Ishikawa (cell line): Measurements from ENCODE around the gene HOTAIR.

Source experiments
- CEBPB ChIP-seq: IDR thresholded peaks from 2 replicates; pipeline ENCODE4 v1.6.1; 2012
- CREB1 ChIP-seq: IDR thresholded peaks from 2 replicates; pipeline ENCODE4 v1.6.1; 2012; ENCODE audit warnings: low read depth
- EGR1 ChIP-seq: IDR thresholded peaks from 2 replicates; pipeline ENCODE4 v1.6.1; 2012
- EP300 ChIP-seq: IDR thresholded peaks from 2 replicates; pipeline ENCODE4 v1.6.1; 2012; ENCODE audit warnings: borderline replicate concordance
- FOXM1 ChIP-seq: IDR thresholded peaks from 2 replicates; pipeline ENCODE4 v1.6.1; 2012; ENCODE audit warnings: low read depth, borderline replicate concordance
- MAX ChIP-seq: IDR thresholded peaks from 2 replicates; pipeline ENCODE4 v1.6.1; 2012
- NFIC ChIP-seq: IDR thresholded peaks from 2 replicates; pipeline ENCODE4 v1.6.1; 2012
- RAD21 ChIP-seq: IDR thresholded peaks from 2 replicates; pipeline ENCODE4 v1.6.1; 2012; ENCODE audit warnings: low read depth
- REST ChIP-seq: IDR thresholded peaks from 2 replicates; pipeline ENCODE4 v1.6.1; 2012; ENCODE audit warnings: low read depth, mild to moderate bottlenecking
- TAF1 ChIP-seq: IDR thresholded peaks from 2 replicates; pipeline ENCODE4 v1.6.1; 2012; ENCODE audit warnings: low read depth, mild to moderate bottlenecking
- TCF12 ChIP-seq: IDR thresholded peaks from 2 replicates; pipeline ENCODE4 v1.6.1; 2012; ENCODE audit warnings: low read depth
- TEAD4 ChIP-seq: IDR thresholded peaks from 2 replicates; pipeline ENCODE4 v1.6.1; 2012
- YY1 ChIP-seq: IDR thresholded peaks from 2 replicates; pipeline ENCODE4 v1.6.1; 2012; ENCODE audit warnings: low read depth
- ZBTB7A ChIP-seq: IDR thresholded peaks from 2 replicates; pipeline ENCODE4 v1.6.1; 2012; ENCODE audit warnings: low read depth
- TF ChIP-seq, protein P1 (sequence below): IDR thresholded peaks from 2 replicates; pipeline ENCODE4 v1.6.1; 2012

Gene HOTAIR

DNA sequence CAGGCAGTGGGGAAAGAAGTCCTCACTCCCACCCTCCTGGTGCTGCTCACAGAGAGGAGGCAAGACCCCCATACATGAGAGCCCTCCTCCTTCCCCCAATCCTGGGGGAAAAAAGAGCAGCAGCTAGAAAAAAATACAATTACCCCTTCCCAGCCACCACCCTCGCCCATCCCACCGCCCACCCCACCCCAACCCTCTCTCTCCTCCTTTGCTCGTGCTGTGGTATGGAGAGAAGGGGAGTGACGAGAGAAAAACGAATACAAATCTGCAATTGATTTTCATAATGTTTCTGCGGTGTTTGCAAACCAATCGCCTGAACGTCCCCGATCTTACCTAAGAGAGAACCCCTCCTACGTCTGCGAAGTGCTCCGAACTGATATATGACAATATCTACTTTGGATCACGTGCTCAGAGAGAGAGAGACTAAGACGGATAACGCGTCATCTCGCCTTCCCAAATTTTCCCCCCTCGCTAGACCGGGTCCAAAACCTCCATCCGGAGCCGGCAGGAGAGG, 2.0 kb downstream of the HOTAIR start, which contains the start of gene HOXC11:
HOXC11 (plus strand) TSS at position 405 of the 514 bp plus-strand sequence. CDS start 116 bp downstream, outside the sequence.
- TF ChIP-seq RAD21 (no peak), YY1 (no peak), REST (no peak), TAF1 (no peak), EGR1 (no peak), TCF12 (no peak), NFIC (no peak), FOXM1 (no peak), ZBTB7A (no peak), CEBPB (no peak), TEAD4 (no peak), MAX (no peak), EP300 (no peak), CREB1 (no peak)
- TF ChIP-seq, protein P1, sequence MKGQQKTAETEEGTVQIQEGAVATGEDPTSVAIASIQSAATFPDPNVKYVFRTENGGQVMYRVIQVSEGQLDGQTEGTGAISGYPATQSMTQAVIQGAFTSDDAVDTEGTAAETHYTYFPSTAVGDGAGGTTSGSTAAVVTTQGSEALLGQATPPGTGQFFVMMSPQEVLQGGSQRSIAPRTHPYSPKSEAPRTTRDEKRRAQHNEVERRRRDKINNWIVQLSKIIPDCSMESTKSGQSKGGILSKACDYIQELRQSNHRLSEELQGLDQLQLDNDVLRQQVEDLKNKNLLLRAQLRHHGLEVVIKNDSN = no peak

- TF ChIP-seq ZBTB7A (no peak), TEAD4 (no peak), REST (no peak), TAF1 (no peak), RAD21 (no peak), FOXM1 (no peak), EGR1 (no peak), CEBPB (no peak), CREB1 (no peak), EP300 (no peak)
- TF ChIP-seq, protein P1 = no peak
These were observed 2.5 kb downstream of the HOTAIR start for GRCh38 chr12:53972152-53972702.

- no peak for TF ChIP-seq EP300
- TF ChIP-seq TAF1 = no peak
- TF ChIP-seq, protein P1 = no peak
- TF ChIP-seq RAD21 = no peak
- TF ChIP-seq EGR1 = no peak
- TF ChIP-seq CEBPB = no peak
- TF ChIP-seq NFIC = no peak
These were observed 3.1 kb downstream of the HOTAIR start for GRCh38 chr12:53971686-53972085.

- no peak for TF ChIP-seq TCF12
- TF ChIP-seq FOXM1 = no peak
- TF ChIP-seq CREB1 = no peak
- no peak for TF ChIP-seq ZBTB7A
- no peak for TF ChIP-seq EGR1
- TF ChIP-seq CEBPB = no peak
- no peak for TF ChIP-seq RAD21
- TF ChIP-seq REST = no peak
- no peak for TF ChIP-seq EP300
- TF ChIP-seq YY1 = no peak
- TF ChIP-seq NFIC = no peak
- no peak for TF ChIP-seq MAX
- no peak for TF ChIP-seq TEAD4
These were observed 3.6 kb downstream of the HOTAIR start for GRCh38 chr12:53971129-53971528.
